HEK293 (cell line): ENCODE results near the gene ZNF771.

ENCODE experiments used
- BCL11A ChIP-seq: fragments of 450-650 bp; formaldehyde crosslinking; IDR thresholded peaks from 2 replicates; pipeline ENCODE4 v1.5.1; 2016; ENCODE audit warnings: low read depth, missing biosample characterization, missing genetic modification characterization
- HOXD13 ChIP-seq: sonication (generic); formaldehyde crosslinking; IDR thresholded peaks from 2 replicates; pipeline ENCODE4 v1.8.0; 2022; ENCODE audit warnings: missing genetic modification reagents, borderline replicate concordance
- MZF1 ChIP-seq: fragments of 450-650 bp; formaldehyde crosslinking; IDR thresholded peaks from 2 replicates; pipeline ENCODE4 v1.5.1; 2017; ENCODE audit warnings: missing biosample characterization, missing genetic modification characterization, borderline replicate concordance
- YY1 ChIP-seq: fragments of 450-650 bp; formaldehyde crosslinking; IDR thresholded peaks from 2 replicates; pipeline ENCODE4 v1.5.1; 2018; ENCODE audit warnings: missing biosample characterization, missing genetic modification characterization
- ZBTB21 ChIP-seq: fragments of 450-650 bp; formaldehyde crosslinking; IDR thresholded peaks from 2 replicates; pipeline ENCODE4 v1.5.1; 2017; ENCODE audit warnings: missing biosample characterization, missing genetic modification characterization
- ZEB2 ChIP-seq: fragments of 450-650 bp; formaldehyde crosslinking; IDR thresholded peaks from 2 replicates; pipeline ENCODE4 v1.5.1; 2016; ENCODE audit warnings: missing biosample characterization, missing genetic modification characterization
- ZFP3 ChIP-seq: fragments of 450-650 bp; formaldehyde crosslinking; IDR thresholded peaks from 2 replicates; pipeline ENCODE4 v1.5.1; 2016; ENCODE audit warnings: low read depth, missing biosample characterization, missing genetic modification characterization
- ZFP41 ChIP-seq: fragments of 450-650 bp; formaldehyde crosslinking; IDR thresholded peaks from 2 replicates; pipeline ENCODE4 v1.5.1; 2016; ENCODE audit warnings: missing biosample characterization, missing genetic modification characterization, borderline replicate concordance
- ZIC2 ChIP-seq: fragments of 450-650 bp; formaldehyde crosslinking; IDR thresholded peaks from 2 replicates; pipeline ENCODE4 v1.5.1; 2016; ENCODE audit warnings: missing biosample characterization, missing genetic modification characterization
- ZNF132 ChIP-seq: fragments of 450-650 bp; formaldehyde crosslinking; IDR thresholded peaks from 2 replicates; pipeline ENCODE4 v1.5.1; 2017; ENCODE audit warnings: missing biosample characterization, missing genetic modification characterization, borderline replicate concordance
- ZNF146 ChIP-seq: fragments of 450-650 bp; formaldehyde crosslinking; IDR thresholded peaks from 2 replicates; pipeline ENCODE4 v1.5.1; 2016; ENCODE audit warnings: missing biosample characterization, missing genetic modification characterization
- ZNF174 ChIP-seq: fragments of 450-650 bp; formaldehyde crosslinking; IDR thresholded peaks from 2 replicates; pipeline ENCODE4 v1.5.0; 2017; ENCODE audit warnings: missing biosample characterization, mild to moderate bottlenecking, missing genetic modification characterization
- ZNF23 ChIP-seq: fragments of 450-650 bp; formaldehyde crosslinking; IDR thresholded peaks from 2 replicates; pipeline ENCODE4 v1.5.1; 2016; ENCODE audit warnings: missing biosample characterization, missing genetic modification characterization, borderline replicate concordance
- ZNF239 ChIP-seq: fragments of 450-650 bp; formaldehyde crosslinking; IDR thresholded peaks from 2 replicates; pipeline ENCODE4 v1.5.1; 2016; ENCODE audit warnings: missing biosample characterization, missing genetic modification characterization
- ZNF24 ChIP-seq: fragments of 450-650 bp; formaldehyde crosslinking; IDR thresholded peaks from 2 replicates; pipeline ENCODE4 v1.5.1; 2016; ENCODE audit warnings: missing biosample characterization, missing genetic modification characterization
- ZNF555 ChIP-seq: fragments of 450-650 bp; formaldehyde crosslinking; conservative IDR thresholded peaks from 2 replicates; pipeline ENCODE4 v1.5.1; 2017; ENCODE audit warnings: missing biosample characterization, mild to moderate bottlenecking, missing genetic modification characterization, inconsistent platforms
- ZNF560 ChIP-seq: fragments of 450-650 bp; formaldehyde crosslinking; IDR thresholded peaks from 2 replicates; pipeline ENCODE4 v1.5.1; 2017; ENCODE audit warnings: missing biosample characterization, missing genetic modification characterization, borderline replicate concordance
- ZNF623 ChIP-seq: fragments of 450-650 bp; formaldehyde crosslinking; IDR thresholded peaks from 2 replicates; pipeline ENCODE4 v1.5.1; 2016; ENCODE audit warnings: missing biosample characterization, missing genetic modification characterization
- ZNF624 ChIP-seq: fragments of 450-650 bp; formaldehyde crosslinking; IDR thresholded peaks from 2 replicates; pipeline ENCODE4 v1.5.1; 2017; ENCODE audit warnings: missing biosample characterization, missing genetic modification characterization
- ZNF660 ChIP-seq: fragments of 450-650 bp; IDR thresholded peaks from 2 replicates; pipeline ENCODE4 v1.5.1; 2018; ENCODE audit warnings: missing biosample characterization, mild to moderate bottlenecking, missing genetic modification characterization
- ZNF664 ChIP-seq: fragments of 450-650 bp; formaldehyde crosslinking; IDR thresholded peaks from 2 replicates; pipeline ENCODE4 v1.5.1; 2016; ENCODE audit warnings: missing biosample characterization, missing genetic modification characterization
- ZNF670 ChIP-seq: fragments of 450-650 bp; formaldehyde crosslinking; IDR thresholded peaks from 2 replicates; pipeline ENCODE4 v1.5.1; 2016; ENCODE audit warnings: missing biosample characterization, missing genetic modification characterization, low read depth
- ZNF76 ChIP-seq: fragments of 450-650 bp; formaldehyde crosslinking; IDR thresholded peaks from 2 replicates; pipeline ENCODE4; 2016; ENCODE audit warnings: low read depth, missing biosample characterization, missing genetic modification characterization, borderline replicate concordance
- ZNF785 ChIP-seq: fragments of 450-650 bp; formaldehyde crosslinking; IDR thresholded peaks from 2 replicates; pipeline ENCODE4 v1.5.1; 2016; ENCODE audit warnings: missing biosample characterization, missing genetic modification characterization
- ZSCAN23 ChIP-seq: fragments of 450-650 bp; formaldehyde crosslinking; IDR thresholded peaks from 2 replicates; pipeline ENCODE4 v1.5.1; 2016; ENCODE audit warnings: missing biosample characterization, missing genetic modification characterization
- TF ChIP-seq, protein P1 (sequence below): fragments of 450-650 bp; formaldehyde crosslinking; IDR thresholded peaks from 2 replicates; pipeline ENCODE4 v1.5.1; 2016; ENCODE audit warnings: missing biosample characterization, missing genetic modification characterization
- TF ChIP-seq, protein P2 (sequence below): fragments of 450-650 bp; formaldehyde crosslinking; IDR thresholded peaks from 2 replicates; pipeline ENCODE4 v1.5.1; 2017; ENCODE audit warnings: missing biosample characterization, missing genetic modification characterization
- TF ChIP-seq, protein P3 (sequence below): IDR thresholded peaks from 2 replicates; pipeline ENCODE4 v1.6.1; 2011; ENCODE audit warnings: mild to moderate bottlenecking, low read depth, low read length, borderline replicate concordance
- TF ChIP-seq, protein P4 (sequence below): fragments of 450-650 bp; formaldehyde crosslinking; IDR thresholded peaks from 2 replicates; pipeline ENCODE4 v1.5.1; 2016; ENCODE audit warnings: missing biosample characterization, missing genetic modification characterization
- TF ChIP-seq, protein P5 (sequence below): fragments of 450-650 bp; formaldehyde crosslinking; IDR thresholded peaks from 2 replicates; pipeline ENCODE4 v1.5.1; 2017; ENCODE audit warnings: missing biosample characterization, missing genetic modification characterization
- TF ChIP-seq, protein P6 (sequence below): fragments of 450-650 bp; formaldehyde crosslinking; IDR thresholded peaks from 2 replicates; pipeline ENCODE4; 2016; ENCODE audit warnings: missing biosample characterization, missing genetic modification characterization

ZNF771 gene

DNA sequence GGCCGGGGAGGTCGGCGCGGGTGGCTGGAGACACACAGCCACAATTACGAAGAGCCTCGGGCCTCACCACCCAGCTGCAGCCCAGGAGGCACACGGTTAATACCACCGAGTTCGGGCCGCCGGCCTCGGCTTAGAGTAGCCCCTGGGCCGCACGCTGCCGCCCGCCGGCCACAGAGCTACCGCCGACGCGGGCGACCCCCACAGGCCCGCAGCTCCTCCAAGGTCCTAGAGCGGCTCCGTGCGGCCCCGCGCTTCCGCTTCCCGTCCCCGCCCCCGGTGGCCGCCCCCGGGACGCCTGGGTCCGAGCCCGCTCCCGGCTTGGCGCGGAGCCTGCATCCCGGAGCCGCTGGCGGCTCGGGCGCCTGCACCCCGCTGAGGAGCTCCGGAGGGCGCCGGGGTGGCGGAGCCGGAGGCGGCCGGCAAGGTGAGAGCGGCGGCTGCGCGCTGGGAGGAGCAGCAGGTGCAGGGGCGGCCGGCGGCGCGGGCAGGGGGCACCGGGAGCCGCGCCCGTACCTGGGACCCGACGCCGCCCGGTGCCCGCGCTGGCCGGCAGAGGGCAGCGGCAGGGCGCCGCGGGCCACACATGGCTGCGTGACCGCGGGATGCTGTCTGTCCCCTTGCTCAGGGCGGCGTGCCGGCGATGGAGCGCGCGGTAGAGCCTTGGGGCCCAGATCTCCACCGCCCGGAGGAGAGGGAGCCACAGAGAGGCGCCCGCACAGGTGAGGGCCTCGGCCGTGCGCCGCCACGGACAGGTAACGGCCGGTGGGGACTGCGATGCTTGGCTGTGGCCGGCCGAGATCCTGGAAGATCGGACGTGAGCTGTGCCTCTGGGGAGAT, 12.0 kb upstream of the ZNF771 start, which contains the start of gene ZNF48 (continued):
- TF ChIP-seq ZNF132 (tag by site-specific recombination): no peak
- TF ChIP-seq ZNF23: no peak
- TF ChIP-seq ZNF660 (tag by site-specific recombination): peak; percentile 96; the same call in 1 of the 2 replicates
- TF ChIP-seq YY1 (tag by site-specific recombination): peak; percentile 56
- TF ChIP-seq MZF1: no peak
- peak; percentile 54; the same call in 1 of the 2 replicates for TF ChIP-seq ZNF239 (tag by site-specific recombination)
- TF ChIP-seq ZNF174 (tag by site-specific recombination): no peak
- TF ChIP-seq ZFP41: no peak
- TF ChIP-seq ZNF664 (tag by site-specific recombination): no peak
- TF ChIP-seq, protein P1, sequence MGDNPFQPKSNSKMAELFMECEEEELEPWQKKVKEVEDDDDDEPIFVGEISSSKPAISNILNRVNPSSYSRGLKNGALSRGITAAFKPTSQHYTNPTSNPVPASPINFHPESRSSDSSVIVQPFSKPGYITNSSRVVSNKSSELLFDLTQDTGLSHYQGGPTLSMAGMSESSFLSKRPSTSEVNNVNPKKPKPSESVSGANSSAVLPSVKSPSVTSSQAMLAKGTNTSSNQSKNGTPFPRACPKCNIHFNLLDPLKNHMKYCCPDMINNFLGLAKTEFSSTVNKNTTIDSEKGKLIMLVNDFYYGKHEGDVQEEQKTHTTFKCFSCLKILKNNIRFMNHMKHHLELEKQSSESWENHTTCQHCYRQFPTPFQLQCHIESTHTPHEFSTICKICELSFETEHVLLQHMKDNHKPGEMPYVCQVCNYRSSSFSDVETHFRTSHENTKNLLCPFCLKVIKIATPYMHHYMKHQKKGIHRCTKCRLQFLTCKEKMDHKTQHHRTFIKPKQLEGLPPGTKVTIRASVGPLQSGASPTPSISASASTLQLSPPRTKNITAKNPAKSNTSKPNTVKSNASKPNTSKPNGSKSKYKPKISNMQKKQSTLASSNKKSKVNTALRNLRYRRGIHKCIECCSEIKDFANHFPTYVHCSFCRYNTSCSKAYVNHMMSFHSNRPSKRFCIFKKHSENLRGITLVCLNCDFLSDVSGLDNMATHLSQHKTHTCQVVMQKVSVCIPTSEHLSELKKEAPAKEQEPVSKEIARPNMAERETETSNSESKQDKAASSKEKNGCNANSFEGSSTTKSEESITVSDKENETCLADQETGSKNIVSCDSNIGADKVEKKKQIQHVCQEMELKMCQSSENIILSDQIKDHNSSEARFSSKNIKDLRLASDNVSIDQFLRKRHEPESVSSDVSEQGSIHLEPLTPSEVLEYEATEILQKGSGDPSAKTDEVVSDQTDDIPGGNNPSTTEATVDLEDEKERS (tag by site-specific recombination): no peak
- no peak for TF ChIP-seq ZNF623 (tag by site-specific recombination)
- TF ChIP-seq, protein P2, sequence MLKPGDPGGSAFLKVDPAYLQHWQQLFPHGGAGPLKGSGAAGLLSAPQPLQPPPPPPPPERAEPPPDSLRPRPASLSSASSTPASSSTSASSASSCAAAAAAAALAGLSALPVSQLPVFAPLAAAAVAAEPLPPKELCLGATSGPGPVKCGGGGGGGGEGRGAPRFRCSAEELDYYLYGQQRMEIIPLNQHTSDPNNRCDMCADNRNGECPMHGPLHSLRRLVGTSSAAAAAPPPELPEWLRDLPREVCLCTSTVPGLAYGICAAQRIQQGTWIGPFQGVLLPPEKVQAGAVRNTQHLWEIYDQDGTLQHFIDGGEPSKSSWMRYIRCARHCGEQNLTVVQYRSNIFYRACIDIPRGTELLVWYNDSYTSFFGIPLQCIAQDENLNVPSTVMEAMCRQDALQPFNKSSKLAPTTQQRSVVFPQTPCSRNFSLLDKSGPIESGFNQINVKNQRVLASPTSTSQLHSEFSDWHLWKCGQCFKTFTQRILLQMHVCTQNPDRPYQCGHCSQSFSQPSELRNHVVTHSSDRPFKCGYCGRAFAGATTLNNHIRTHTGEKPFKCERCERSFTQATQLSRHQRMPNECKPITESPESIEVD (tag by site-specific recombination): no peak
- TF ChIP-seq ZFP3: no peak
- peak; percentile 96 for TF ChIP-seq ZEB2 (tag by site-specific recombination)
- TF ChIP-seq ZNF560 (tag by site-specific recombination): no peak
- peak; percentile 9; the same call in 1 of the 2 replicates for TF ChIP-seq HOXD13 (CRISPR knock-in tag)
- peak; percentile 65; the same call in 1 of the 2 replicates for TF ChIP-seq ZNF24 (tag by site-specific recombination)
- TF ChIP-seq, protein P3, sequence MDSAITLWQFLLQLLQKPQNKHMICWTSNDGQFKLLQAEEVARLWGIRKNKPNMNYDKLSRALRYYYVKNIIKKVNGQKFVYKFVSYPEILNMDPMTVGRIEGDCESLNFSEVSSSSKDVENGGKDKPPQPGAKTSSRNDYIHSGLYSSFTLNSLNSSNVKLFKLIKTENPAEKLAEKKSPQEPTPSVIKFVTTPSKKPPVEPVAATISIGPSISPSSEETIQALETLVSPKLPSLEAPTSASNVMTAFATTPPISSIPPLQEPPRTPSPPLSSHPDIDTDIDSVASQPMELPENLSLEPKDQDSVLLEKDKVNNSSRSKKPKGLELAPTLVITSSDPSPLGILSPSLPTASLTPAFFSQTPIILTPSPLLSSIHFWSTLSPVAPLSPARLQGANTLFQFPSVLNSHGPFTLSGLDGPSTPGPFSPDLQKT: peak; percentile 71; the same call in 1 of the 2 replicates
- TF ChIP-seq ZNF76 (tag by site-specific recombination): peak; percentile 84
- TF ChIP-seq, protein P4, sequence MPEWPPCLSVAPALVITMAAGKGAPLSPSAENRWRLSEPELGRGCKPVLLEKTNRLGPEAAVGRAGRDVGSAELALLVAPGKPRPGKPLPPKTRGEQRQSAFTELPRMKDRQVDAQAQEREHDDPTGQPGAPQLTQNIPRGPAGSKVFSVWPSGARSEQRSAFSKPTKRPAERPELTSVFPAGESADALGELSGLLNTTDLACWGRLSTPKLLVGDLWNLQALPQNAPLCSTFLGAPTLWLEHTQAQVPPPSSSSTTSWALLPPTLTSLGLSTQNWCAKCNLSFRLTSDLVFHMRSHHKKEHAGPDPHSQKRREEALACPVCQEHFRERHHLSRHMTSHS (tag by site-specific recombination): no peak
- TF ChIP-seq ZNF146 (tag by site-specific recombination): peak; percentile 9; the same call in 1 of the 2 replicates
- TF ChIP-seq BCL11A (tag by site-specific recombination): 0 out of 2 replicates have a peak, but pooled peaks have one; percentile 31
- TF ChIP-seq ZBTB21: no peak
- TF ChIP-seq ZNF624 (tag by site-specific recombination): no peak
- peak; percentile 81; the same call in 1 of the 2 replicates for TF ChIP-seq ZNF785 (tag by site-specific recombination)
- TF ChIP-seq ZNF670 (tag by site-specific recombination): no peak
- no peak for TF ChIP-seq ZSCAN23
- TF ChIP-seq, protein P5, sequence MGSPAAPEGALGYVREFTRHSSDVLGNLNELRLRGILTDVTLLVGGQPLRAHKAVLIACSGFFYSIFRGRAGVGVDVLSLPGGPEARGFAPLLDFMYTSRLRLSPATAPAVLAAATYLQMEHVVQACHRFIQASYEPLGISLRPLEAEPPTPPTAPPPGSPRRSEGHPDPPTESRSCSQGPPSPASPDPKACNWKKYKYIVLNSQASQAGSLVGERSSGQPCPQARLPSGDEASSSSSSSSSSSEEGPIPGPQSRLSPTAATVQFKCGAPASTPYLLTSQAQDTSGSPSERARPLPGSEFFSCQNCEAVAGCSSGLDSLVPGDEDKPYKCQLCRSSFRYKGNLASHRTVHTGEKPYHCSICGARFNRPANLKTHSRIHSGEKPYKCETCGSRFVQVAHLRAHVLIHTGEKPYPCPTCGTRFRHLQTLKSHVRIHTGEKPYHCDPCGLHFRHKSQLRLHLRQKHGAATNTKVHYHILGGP: no peak
- TF ChIP-seq ZNF555 (tag by site-specific recombination): no peak
- TF ChIP-seq, protein P6, sequence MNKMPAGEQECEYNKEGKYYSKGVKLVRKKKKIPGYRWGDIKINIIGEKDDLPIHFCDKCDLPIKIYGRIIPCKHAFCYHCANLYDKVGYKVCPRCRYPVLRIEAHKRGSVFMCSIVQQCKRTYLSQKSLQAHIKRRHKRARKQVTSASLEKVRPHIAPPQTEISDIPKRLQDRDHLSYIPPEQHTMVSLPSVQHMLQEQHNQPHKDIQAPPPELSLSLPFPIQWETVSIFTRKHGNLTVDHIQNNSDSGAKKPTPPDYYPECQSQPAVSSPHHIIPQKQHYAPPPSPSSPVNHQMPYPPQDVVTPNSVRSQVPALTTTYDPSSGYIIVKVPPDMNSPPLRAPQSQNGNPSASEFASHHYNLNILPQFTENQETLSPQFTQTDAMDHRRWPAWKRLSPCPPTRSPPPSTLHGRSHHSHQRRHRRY (tag by site-specific recombination): no peak
- peak; percentile 68 for TF ChIP-seq ZIC2 (tag by site-specific recombination)
